ENCODE results near the gene ITSN1. TPM values are rescaled to one million over a fixed set of nuclear protein-coding genes. Genes with fewer than 3 reads are reported as not detected.

Gene ITSN1
- total RNA-seq, 1 experiment from 2014 or later = 30.6 TPM

GRCh38 chr21:33835920-33836319 is 193.6 kb downstream of the ITSN1 start:
- no peaks in the 10 kb centered on the region for H3K27me3 Mint-ChIP-seq (ENCODE audit: unreplicated experiment)
- CTCF ChIA-PET = interaction anchor here (0.7 kb wide), 1 partner anchor 437 kb away, joined by 3 read pairs; no protein-coding TSS in a partner anchor
- no peak for DNase-seq
- intact Hi-C loops (cut with micrococcal nuclease; ENCODE audit: unreplicated experiment) = no loop called here
- H3K36me3 Mint-ChIP-seq (ENCODE audit: insufficient read depth, unreplicated experiment) = peaks cover 11% of the 10 kb centered on the region
- H3K4me1 Mint-ChIP-seq (ENCODE audit: low read depth, unreplicated experiment) = no peaks in the 10 kb centered on the region
- BruUV-seq (replicated peaks) = no TSS peak
- H3K9me3 Mint-ChIP-seq (ENCODE audit: low read depth, unreplicated experiment) = no peaks in the 10 kb centered on the region
- no peak overlapping the region for H3K27ac Mint-ChIP-seq (ENCODE audit: unreplicated experiment)
- no peak overlapping the region for H3K4me3 Mint-ChIP-seq (ENCODE audit: low read depth, unreplicated experiment)
- TF ChIP-seq, protein P1, sequence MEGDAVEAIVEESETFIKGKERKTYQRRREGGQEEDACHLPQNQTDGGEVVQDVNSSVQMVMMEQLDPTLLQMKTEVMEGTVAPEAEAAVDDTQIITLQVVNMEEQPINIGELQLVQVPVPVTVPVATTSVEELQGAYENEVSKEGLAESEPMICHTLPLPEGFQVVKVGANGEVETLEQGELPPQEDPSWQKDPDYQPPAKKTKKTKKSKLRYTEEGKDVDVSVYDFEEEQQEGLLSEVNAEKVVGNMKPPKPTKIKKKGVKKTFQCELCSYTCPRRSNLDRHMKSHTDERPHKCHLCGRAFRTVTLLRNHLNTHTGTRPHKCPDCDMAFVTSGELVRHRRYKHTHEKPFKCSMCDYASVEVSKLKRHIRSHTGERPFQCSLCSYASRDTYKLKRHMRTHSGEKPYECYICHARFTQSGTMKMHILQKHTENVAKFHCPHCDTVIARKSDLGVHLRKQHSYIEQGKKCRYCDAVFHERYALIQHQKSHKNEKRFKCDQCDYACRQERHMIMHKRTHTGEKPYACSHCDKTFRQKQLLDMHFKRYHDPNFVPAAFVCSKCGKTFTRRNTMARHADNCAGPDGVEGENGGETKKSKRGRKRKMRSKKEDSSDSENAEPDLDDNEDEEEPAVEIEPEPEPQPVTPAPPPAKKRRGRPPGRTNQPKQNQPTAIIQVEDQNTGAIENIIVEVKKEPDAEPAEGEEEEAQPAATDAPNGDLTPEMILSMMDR (IDR thresholded peaks at IDR 0.05; ENCODE audit: unreplicated experiment) = no peak

- peaks cover 11% of the 10 kb centered on the region for H3K36me3 Mint-ChIP-seq (ENCODE audit: insufficient read depth, unreplicated experiment)
- no peaks in the 10 kb centered on the region for H3K4me1 Mint-ChIP-seq (ENCODE audit: low read depth, unreplicated experiment)
- no peak overlapping the region for H3K4me3 Mint-ChIP-seq (ENCODE audit: low read depth, unreplicated experiment)
- intact Hi-C loops (cut with micrococcal nuclease; ENCODE audit: unreplicated experiment) = no loop called here
- CTCF ChIA-PET = no interaction called here
- TF ChIP-seq, protein P1 (IDR thresholded peaks at IDR 0.05; ENCODE audit: unreplicated experiment) = no peak
- DNase-seq = no peak
- H3K27ac Mint-ChIP-seq (ENCODE audit: unreplicated experiment) = no peak overlapping the region
- BruUV-seq (replicated peaks) = no TSS peak
- H3K9me3 Mint-ChIP-seq (ENCODE audit: low read depth, unreplicated experiment) = no peaks in the 10 kb centered on the region
- H3K27me3 Mint-ChIP-seq (ENCODE audit: unreplicated experiment) = no peaks in the 10 kb centered on the region
Observed at GRCh38 chr21:33836408-33836807, 194.1 kb downstream of the ITSN1 start.

DNA sequence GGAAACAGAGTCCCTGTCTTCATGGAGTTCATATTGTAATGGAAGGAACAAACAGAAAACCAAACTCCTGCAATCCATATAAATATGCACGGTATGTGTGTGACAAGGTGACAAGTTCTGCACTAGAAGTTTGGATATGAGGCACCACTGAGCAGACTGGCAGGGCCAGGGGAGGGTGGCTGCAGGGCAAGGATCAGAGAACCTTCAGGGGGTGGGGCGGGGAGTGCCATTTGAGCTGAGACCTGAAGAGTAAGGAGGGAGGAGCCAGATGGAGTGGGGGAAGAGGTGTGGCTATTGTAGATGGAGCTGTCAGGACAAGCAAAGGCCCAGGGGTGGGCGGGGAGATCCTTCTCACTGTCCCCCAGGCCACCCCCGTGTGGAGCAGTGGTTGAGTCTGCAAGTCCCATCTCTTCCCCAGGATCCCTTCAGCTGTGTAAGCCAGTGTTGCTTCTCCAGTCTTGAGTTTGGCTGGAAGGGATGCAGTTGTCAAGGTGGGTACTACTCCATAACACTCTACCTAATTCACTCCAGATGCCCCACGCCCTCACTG is 196.9 kb downstream of the ITSN1 start:
- Mint-ChIP-seq H3K27me3 (ENCODE audit: unreplicated experiment) (no peaks in the 10 kb centered on the region), H3K9me3 (ENCODE audit: low read depth, unreplicated experiment) (no peaks in the 10 kb centered on the region), H3K4me1 (ENCODE audit: low read depth, unreplicated experiment) (no peaks in the 10 kb centered on the region), H3K4me3 (ENCODE audit: low read depth, unreplicated experiment) (no peak overlapping the region), H3K36me3 (ENCODE audit: insufficient read depth, unreplicated experiment) (peaks cover 6% of the 10 kb centered on the region), H3K27ac (ENCODE audit: unreplicated experiment) (no peak overlapping the region)
- no TSS peak for BruUV-seq (replicated peaks)
- CTCF ChIA-PET = no interaction called here
- intact Hi-C loops (cut with micrococcal nuclease; ENCODE audit: unreplicated experiment) = no loop called here
- no peak for DNase-seq
- TF ChIP-seq, protein P1 (IDR thresholded peaks at IDR 0.05; ENCODE audit: unreplicated experiment) = no peak

DNA sequence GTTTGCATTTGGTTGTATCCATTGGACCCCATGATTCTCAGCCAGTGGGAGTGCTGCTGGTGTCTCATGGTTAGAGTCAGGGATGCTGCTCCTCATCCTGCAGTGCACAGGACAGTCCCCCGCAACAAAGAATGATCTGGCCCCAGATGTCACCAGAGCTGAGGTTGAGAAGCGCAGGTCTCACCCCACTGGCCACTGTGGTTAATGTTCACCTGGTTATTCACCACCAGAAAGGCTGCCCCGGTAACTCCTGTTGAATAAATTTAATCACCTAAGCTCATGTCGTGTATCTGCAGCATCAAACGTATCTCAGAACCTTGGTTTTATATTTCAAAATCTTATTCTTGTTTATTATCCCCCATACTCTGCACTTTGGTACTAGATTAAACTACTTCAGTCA is 197.5 kb downstream of the ITSN1 start:
- Mint-ChIP-seq H3K36me3 (ENCODE audit: insufficient read depth, unreplicated experiment) (peaks cover 6% of the 10 kb centered on the region), H3K27ac (ENCODE audit: unreplicated experiment) (no peak overlapping the region), H3K27me3 (ENCODE audit: unreplicated experiment) (no peaks in the 10 kb centered on the region), H3K4me1 (ENCODE audit: low read depth, unreplicated experiment) (no peaks in the 10 kb centered on the region), H3K4me3 (ENCODE audit: low read depth, unreplicated experiment) (no peak overlapping the region), H3K9me3 (ENCODE audit: low read depth, unreplicated experiment) (no peaks in the 10 kb centered on the region)
- no TSS peak for BruUV-seq (replicated peaks)
- TF ChIP-seq, protein P1 (IDR thresholded peaks at IDR 0.05; ENCODE audit: unreplicated experiment) = no peak
- CTCF ChIA-PET = no interaction called here
- DNase-seq = no peak
- intact Hi-C loops (cut with micrococcal nuclease; ENCODE audit: unreplicated experiment) = no loop called here
